HL-60 (cell line): ENCODE measurements around the gene SPINK14.

Experiments
- DNase-seq, 2 experiments: peaks; one replicate each; pipeline ENCODE4 v3.0.0-alpha.2; 2010 to 2020; ENCODE audit warnings: low read depth in 1 of 2, low spot score in 1 of 2
- H3K27ac ChIP-seq: fragments of 250-450 bp; sonication (Bioruptor Pico); replicated peaks from 2 replicates; pipeline ENCODE4 v1.5.1; 2020; ENCODE audit warnings: mild to moderate bottlenecking, moderate library complexity
- H3K27me3 ChIP-seq: fragments of 250-450 bp; sonication (Bioruptor Pico); 2 replicates; pipeline ENCODE4 v1.5.1; 2021; ENCODE audit warnings: mild to moderate bottlenecking, moderate library complexity; ENCODE audit not compliant: insufficient read depth, poor library complexity, severe bottlenecking
- H3K4me3 ChIP-seq: replicated peaks from 2 replicates; pipeline ENCODE4 v1.5.1; 2011; ENCODE audit warnings: mild to moderate bottlenecking, control low read depth, low read length; ENCODE audit not compliant: insufficient read depth
- GABPA ChIP-seq: IDR thresholded peaks from 2 replicates; pipeline ENCODE4 v1.6.1; 2012; ENCODE audit warnings: low read depth
- POLR2AphosphoS5 ChIP-seq: IDR thresholded peaks from 2 replicates; pipeline ENCODE4 v1.6.1; 2012; ENCODE audit warnings: low read depth
- SPI1 ChIP-seq: IDR thresholded peaks from 2 replicates; pipeline ENCODE4 v1.6.1; 2012; ENCODE audit warnings: low read depth, mild to moderate bottlenecking, borderline replicate concordance
- TF ChIP-seq, protein P1 (sequence below): IDR thresholded peaks from 2 replicates; pipeline ENCODE4 v1.6.1; 2012; ENCODE audit warnings: low read depth; ENCODE audit not compliant: insufficient replicate concordance
- TF ChIP-seq, protein P2 (sequence below): IDR thresholded peaks from one replicate; pipeline ENCODE4 v1.5.1; 2011; ENCODE audit warnings: low read length, control low read depth, inconsistent platforms; ENCODE audit not compliant: insufficient read depth

SPINK14 gene

DNA sequence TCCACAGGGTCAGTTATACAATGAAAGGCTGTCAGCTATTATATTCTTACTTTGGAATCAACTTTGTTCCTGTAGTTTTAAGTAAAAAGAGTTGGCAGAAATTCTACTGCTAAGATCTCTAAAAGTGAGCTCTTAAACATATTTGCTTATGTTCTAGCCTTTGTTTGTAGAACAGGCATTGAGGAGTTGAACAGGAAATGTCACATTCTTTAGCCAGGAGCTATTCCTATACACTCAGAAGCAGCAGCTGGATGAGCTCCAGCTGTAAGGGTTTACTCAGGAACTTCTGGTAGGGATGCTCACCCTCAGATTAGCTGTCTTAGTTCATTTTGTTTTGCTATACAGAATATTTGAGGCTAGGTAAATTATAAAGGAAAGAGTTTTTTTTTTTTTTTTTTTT lies 22.4 kb upstream of the SPINK14 start:
- no peak for DNase-seq
- H3K4me3 ChIP-seq = no peak overlapping the region
- TF ChIP-seq, protein P1, sequence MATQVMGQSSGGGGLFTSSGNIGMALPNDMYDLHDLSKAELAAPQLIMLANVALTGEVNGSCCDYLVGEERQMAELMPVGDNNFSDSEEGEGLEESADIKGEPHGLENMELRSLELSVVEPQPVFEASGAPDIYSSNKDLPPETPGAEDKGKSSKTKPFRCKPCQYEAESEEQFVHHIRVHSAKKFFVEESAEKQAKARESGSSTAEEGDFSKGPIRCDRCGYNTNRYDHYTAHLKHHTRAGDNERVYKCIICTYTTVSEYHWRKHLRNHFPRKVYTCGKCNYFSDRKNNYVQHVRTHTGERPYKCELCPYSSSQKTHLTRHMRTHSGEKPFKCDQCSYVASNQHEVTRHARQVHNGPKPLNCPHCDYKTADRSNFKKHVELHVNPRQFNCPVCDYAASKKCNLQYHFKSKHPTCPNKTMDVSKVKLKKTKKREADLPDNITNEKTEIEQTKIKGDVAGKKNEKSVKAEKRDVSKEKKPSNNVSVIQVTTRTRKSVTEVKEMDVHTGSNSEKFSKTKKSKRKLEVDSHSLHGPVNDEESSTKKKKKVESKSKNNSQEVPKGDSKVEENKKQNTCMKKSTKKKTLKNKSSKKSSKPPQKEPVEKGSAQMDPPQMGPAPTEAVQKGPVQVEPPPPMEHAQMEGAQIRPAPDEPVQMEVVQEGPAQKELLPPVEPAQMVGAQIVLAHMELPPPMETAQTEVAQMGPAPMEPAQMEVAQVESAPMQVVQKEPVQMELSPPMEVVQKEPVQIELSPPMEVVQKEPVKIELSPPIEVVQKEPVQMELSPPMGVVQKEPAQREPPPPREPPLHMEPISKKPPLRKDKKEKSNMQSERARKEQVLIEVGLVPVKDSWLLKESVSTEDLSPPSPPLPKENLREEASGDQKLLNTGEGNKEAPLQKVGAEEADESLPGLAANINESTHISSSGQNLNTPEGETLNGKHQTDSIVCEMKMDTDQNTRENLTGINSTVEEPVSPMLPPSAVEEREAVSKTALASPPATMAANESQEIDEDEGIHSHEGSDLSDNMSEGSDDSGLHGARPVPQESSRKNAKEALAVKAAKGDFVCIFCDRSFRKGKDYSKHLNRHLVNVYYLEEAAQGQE = no peak
- TF ChIP-seq, protein P2, sequence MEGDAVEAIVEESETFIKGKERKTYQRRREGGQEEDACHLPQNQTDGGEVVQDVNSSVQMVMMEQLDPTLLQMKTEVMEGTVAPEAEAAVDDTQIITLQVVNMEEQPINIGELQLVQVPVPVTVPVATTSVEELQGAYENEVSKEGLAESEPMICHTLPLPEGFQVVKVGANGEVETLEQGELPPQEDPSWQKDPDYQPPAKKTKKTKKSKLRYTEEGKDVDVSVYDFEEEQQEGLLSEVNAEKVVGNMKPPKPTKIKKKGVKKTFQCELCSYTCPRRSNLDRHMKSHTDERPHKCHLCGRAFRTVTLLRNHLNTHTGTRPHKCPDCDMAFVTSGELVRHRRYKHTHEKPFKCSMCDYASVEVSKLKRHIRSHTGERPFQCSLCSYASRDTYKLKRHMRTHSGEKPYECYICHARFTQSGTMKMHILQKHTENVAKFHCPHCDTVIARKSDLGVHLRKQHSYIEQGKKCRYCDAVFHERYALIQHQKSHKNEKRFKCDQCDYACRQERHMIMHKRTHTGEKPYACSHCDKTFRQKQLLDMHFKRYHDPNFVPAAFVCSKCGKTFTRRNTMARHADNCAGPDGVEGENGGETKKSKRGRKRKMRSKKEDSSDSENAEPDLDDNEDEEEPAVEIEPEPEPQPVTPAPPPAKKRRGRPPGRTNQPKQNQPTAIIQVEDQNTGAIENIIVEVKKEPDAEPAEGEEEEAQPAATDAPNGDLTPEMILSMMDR = no peak
- TF ChIP-seq SPI1 = no peak
- no peak for TF ChIP-seq POLR2AphosphoS5
- TF ChIP-seq GABPA = no peak
- no peak overlapping the region for H3K27ac ChIP-seq
- no peaks in the 10 kb centered on the region for H3K27me3 ChIP-seq

DNA sequence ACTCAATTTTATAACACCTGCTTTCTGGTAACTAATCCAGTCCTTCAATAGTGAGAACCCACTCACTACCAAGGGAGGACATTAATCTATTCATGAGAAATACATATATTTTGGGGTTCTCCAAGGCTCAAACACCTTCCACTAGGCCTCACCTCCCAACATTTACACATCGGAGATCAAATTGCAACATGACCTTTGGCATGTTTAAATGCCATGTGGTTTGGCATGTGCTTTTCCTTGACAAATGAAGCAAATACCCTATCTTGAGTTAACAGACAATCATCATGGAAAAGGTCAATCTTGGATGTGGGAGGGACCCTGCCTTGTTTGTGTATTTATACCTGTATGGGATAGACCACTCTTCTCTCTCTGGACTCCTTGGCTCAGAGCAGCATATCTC lies 21.9 kb upstream of the SPINK14 start:
- TF ChIP-seq, protein P1 = no peak
- TF ChIP-seq GABPA = no peak
- TF ChIP-seq SPI1 = no peak
- no peak for TF ChIP-seq POLR2AphosphoS5
- TF ChIP-seq, protein P2 = no peak
- no peaks in the 10 kb centered on the region for H3K27me3 ChIP-seq
- H3K27ac ChIP-seq = no peak overlapping the region
- no peak overlapping the region for H3K4me3 ChIP-seq
- no peak for DNase-seq

DNA sequence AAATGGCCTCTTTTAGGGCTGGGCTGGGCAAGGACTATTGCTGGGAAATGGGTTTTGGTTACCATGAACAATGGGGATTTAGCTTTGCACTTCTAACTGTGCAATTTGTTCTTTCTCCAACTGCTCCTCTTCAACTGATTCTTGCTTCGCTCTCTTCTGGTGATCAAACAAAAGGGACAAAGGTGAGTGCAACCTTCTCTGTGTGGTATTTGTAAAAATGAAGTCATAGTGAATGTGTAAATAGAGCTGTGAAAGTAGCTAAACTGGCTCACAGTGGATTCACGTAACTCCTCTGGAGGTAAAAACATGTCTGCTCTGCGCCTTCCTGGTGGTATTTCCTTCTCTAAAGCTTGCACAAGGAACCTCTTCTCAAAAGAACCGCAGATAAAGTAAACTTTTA lies 20.9 kb upstream of the SPINK14 start:
- no peaks in the 10 kb centered on the region for H3K27me3 ChIP-seq
- no peak overlapping the region for H3K4me3 ChIP-seq
- no peak overlapping the region for H3K27ac ChIP-seq
- DNase-seq = no peak
- TF ChIP-seq GABPA = no peak
- TF ChIP-seq POLR2AphosphoS5 = no peak
- TF ChIP-seq, protein P1 = no peak
- TF ChIP-seq, protein P2 = no peak
- no peak for TF ChIP-seq SPI1
